Type B pancreatic cell (in vitro differentiated cells): Measurements from ENCODE around the gene ZNF574. TPM values are rescaled to one million over a fixed set of nuclear protein-coding genes. Genes with fewer than 3 reads are reported as not detected.
"Not testable (repeated sequence)": the region's sequence is repeated elsewhere in the genome, so short reads cannot be mapped to it uniquely, and the experiment has no call there.

ENCODE experiments used
- DNase-seq: peaks from one replicate; pipeline ENCODE4 v3.0.0; 2021; ENCODE audit warnings: mixed read lengths; ENCODE audit not compliant: unreplicated experiment; ENCODE audit errors: extremely low spot score
- H3K27ac Mint-ChIP-seq: 2 replicates; pipeline ENCODE4 v1.8.0; 2021; ENCODE audit warnings: mild to moderate bottlenecking, mixed read lengths
- H3K27me3 Mint-ChIP-seq: 2 replicates; pipeline ENCODE4 v1.8.0; 2021; ENCODE audit warnings: mixed read lengths
- H3K36me3 Mint-ChIP-seq: 2 replicates; pipeline ENCODE4 v1.8.0; 2021; ENCODE audit warnings: mixed read lengths
- H3K4me1 Mint-ChIP-seq: one replicate; pipeline ENCODE4 v1.8.0; 2021; ENCODE audit warnings: mixed read lengths; ENCODE audit not compliant: unreplicated experiment
- H3K4me3 Mint-ChIP-seq: 2 replicates; pipeline ENCODE4 v1.8.0; 2021; ENCODE audit warnings: mild to moderate bottlenecking, mixed read lengths
- H3K9me3 Mint-ChIP-seq: 2 replicates; pipeline ENCODE4 v1.8.0; 2021; ENCODE audit warnings: mixed read lengths
- total RNA-seq: library from RNA; stranded (reverse); gene quantifications from 2 replicates; pipeline ENCODE4 v1.2.1, GENCODE V29; 2021; ENCODE audit warnings: low replicate concordance
- TF ChIP-seq, protein P1 (sequence below): fragments of 200-600 bp; sonication (generic); conservative IDR thresholded peaks from 2 replicates; pipeline ENCODE4 v1.5.0; 2021; ENCODE audit warnings: antibody characterized with exemption, mild to moderate bottlenecking

Gene ZNF574
- total RNA-seq, 1 donor from 2014 or later: 20.1 TPM

DNA sequence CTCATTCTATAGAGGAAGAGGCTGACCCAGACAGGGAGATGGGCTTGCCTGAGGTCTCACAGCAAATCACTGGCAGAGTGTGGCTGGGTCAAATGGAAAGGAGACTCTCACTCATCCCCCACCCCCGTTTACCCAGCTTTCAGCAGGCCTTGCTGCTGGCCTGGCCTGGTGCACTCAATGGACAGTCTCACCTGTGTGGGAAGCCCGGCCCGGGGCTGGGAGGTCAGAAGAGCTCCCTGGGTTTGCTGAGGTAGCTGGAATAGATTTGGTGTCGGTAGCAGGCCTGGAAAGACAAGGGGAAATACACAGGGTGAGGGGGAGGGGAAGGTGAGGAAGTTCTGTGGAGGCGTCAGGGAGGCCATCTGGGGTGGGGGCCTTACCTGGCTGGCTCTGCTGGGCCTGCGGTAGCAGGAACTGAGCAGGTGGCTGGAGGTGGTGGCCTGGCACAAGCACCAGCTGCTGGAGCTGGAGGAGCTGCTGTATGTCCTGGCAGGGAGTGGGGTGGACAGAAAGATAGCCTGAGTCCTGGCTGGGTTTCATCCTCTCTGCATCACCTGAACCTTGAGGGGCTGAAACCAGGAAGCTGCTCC lies 23.5 kb downstream of the ZNF574 start:
- TF ChIP-seq, protein P1, sequence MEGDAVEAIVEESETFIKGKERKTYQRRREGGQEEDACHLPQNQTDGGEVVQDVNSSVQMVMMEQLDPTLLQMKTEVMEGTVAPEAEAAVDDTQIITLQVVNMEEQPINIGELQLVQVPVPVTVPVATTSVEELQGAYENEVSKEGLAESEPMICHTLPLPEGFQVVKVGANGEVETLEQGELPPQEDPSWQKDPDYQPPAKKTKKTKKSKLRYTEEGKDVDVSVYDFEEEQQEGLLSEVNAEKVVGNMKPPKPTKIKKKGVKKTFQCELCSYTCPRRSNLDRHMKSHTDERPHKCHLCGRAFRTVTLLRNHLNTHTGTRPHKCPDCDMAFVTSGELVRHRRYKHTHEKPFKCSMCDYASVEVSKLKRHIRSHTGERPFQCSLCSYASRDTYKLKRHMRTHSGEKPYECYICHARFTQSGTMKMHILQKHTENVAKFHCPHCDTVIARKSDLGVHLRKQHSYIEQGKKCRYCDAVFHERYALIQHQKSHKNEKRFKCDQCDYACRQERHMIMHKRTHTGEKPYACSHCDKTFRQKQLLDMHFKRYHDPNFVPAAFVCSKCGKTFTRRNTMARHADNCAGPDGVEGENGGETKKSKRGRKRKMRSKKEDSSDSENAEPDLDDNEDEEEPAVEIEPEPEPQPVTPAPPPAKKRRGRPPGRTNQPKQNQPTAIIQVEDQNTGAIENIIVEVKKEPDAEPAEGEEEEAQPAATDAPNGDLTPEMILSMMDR: no peak
- DNase-seq: no peak
- no peaks in the 10 kb centered on the region for H3K4me1 Mint-ChIP-seq
- peaks cover 34% of the 10 kb centered on the region for H3K27me3 Mint-ChIP-seq
- no peak overlapping the region for H3K4me3 Mint-ChIP-seq
- H3K27ac Mint-ChIP-seq: no peak overlapping the region
- no peaks in the 10 kb centered on the region for H3K36me3 Mint-ChIP-seq
- H3K9me3 Mint-ChIP-seq: no peaks in the 10 kb centered on the region

DNA sequence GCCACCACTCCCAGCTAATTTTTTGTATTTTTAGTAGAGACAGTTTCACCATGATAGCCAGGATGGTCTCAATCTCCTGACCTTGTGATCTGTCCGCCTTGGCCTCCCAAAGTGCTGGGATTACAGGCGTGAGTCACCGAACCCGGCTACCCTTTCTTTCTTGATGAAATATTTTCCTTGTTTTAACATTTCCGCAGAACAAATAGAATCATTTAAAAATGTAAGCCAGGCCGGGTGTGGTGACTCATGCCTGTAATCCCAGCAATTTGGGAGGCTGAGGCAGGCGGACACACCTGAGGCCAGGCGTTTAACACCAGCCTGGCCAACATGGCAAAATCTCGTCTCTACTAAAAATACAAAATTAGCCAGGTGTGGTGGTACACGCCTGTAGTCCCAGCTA lies 24.3 kb downstream of the ZNF574 start:
- peaks cover 34% of the 10 kb centered on the region for H3K27me3 Mint-ChIP-seq
- not testable (repeated sequence) for H3K4me1 Mint-ChIP-seq, H3K9me3 Mint-ChIP-seq, H3K36me3 Mint-ChIP-seq, H3K4me3 Mint-ChIP-seq, DNase-seq, H3K27ac Mint-ChIP-seq

DNA sequence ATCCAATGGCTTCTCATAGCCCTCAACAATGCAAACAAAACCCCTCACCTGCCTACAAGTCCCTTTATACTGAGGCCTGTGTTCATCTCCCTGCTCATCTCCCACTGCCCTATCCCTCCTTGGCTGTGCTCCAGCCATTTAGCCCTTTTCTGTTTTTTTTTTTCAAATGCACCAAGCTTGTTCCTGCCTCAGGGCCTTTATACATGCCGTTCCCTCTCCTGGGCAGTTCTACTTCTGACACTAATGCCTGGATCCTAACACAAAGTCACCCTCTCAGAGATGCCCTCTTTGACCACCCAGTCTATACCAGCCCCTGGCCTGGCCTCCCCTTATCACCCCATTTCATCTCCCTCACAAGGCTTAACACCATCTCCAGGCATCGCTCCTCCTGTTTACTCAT lies 26.9 kb downstream of the ZNF574 start:
- Mint-ChIP-seq H3K9me3 (no peaks in the 10 kb centered on the region), H3K27ac (no peak overlapping the region), H3K27me3 (peaks cover 43% of the 10 kb centered on the region), H3K4me1 (no peaks in the 10 kb centered on the region), H3K4me3 (no peak overlapping the region), H3K36me3 (no peaks in the 10 kb centered on the region)
- TF ChIP-seq, protein P1: no peak
- no peak for DNase-seq

DNA sequence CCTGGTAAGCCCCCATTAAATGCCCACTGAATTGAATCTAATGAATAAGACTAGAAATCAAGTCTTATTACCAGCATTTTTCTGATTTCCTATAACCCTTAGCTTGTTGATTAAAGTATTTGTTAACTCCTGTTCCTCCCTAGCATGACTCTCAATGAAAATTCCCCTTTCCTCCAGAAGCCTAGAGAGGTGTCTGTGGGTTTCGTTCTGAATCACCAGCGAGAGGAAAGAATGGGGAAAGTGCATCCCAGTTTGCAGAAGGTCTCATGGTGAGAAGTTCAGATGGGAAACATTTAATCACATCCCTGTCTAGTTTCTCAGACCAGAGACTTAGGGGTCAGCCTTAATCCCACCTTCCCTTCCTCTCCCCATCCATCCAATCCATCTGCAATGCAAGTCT lies 29.4 kb downstream of the ZNF574 start:
- DNase-seq: no peak
- Mint-ChIP-seq H3K36me3 (no peaks in the 10 kb centered on the region), H3K27me3 (peaks cover 50% of the 10 kb centered on the region), H3K4me1 (no peaks in the 10 kb centered on the region), H3K4me3 (no peak overlapping the region), H3K27ac (no peak overlapping the region), H3K9me3 (no peaks in the 10 kb centered on the region)
- TF ChIP-seq, protein P1: no peak

DNA sequence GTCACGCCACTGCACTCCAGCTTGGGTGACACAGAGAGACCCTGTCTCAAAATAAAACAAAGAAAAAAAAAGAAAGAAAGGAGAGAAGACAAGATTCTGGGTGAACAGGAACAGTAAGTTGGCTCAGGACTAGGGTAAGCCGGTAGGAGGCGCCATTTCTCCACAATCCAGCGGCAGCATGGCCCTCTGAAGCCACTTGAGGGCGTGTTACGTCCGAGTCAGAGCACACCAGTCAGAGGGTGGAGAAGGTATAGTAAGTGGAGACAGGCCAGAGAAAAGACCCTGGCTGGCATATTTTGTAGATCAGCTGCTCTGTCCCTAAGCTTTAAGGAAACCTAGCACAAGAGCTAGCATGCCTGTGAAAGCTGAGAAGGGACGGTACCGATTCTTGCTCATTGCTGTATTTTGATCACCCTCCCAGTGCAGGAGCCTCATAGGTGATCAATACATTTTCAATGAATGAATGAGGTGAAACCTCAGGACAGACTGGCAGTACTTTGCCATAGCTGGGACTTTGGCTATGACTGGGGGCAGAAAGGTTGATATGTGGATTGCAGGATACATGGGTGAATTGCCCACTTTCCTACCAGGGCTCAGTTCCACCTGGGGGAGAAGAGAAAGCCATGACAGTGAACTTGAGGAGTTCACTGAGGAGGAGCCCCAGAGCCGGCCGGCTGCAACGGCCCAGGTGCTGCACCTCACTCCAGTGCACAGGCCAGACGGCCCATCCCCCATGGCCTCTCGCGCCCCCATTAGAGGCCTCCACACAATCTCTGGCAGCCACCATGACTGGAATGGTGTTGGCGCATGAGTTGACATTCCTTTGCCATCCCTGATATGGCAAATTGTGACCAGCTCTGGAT lies 32.8 kb downstream of the ZNF574 start:
- Mint-ChIP-seq H3K4me3 (no peak overlapping the region), H3K9me3 (no peaks in the 10 kb centered on the region), H3K4me1 (peaks cover 4% of the 10 kb centered on the region), H3K36me3 (no peaks in the 10 kb centered on the region), H3K27ac (no peak overlapping the region), H3K27me3 (peaks cover 61% of the 10 kb centered on the region)
- TF ChIP-seq, protein P1: peak; percentile 99
- peak; percentile 82 for DNase-seq

DNA sequence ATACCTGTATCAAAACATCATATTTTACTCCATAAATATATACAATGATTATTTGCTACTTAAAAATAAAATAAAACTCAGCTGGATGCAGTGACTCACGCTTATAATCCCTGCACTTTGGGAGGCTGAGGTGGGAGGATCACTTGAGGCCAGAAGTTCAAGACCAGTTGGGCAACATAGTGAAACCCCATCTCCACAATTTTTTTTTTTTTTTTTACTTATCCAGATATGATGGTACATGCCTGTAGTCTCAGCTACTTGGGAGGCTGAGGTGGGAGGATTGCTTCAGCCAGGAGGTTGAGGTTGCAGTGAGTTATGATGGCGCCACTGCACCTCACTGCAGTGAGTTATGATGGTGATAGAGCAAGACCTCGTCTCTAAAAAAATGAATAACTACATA lies 33.9 kb downstream of the ZNF574 start:
- H3K9me3 Mint-ChIP-seq: no peaks in the 10 kb centered on the region
- DNase-seq: no peak
- peaks cover 5% of the 10 kb centered on the region for H3K4me1 Mint-ChIP-seq
- H3K27ac Mint-ChIP-seq: no peak overlapping the region
- peaks cover 56% of the 10 kb centered on the region for H3K27me3 Mint-ChIP-seq
- no peaks in the 10 kb centered on the region for H3K36me3 Mint-ChIP-seq
- TF ChIP-seq, protein P1: no peak
- no peak overlapping the region for H3K4me3 Mint-ChIP-seq
